Measurements from ENCODE around the gene EIF4G1.

The EIF4G1 gene

DNA sequence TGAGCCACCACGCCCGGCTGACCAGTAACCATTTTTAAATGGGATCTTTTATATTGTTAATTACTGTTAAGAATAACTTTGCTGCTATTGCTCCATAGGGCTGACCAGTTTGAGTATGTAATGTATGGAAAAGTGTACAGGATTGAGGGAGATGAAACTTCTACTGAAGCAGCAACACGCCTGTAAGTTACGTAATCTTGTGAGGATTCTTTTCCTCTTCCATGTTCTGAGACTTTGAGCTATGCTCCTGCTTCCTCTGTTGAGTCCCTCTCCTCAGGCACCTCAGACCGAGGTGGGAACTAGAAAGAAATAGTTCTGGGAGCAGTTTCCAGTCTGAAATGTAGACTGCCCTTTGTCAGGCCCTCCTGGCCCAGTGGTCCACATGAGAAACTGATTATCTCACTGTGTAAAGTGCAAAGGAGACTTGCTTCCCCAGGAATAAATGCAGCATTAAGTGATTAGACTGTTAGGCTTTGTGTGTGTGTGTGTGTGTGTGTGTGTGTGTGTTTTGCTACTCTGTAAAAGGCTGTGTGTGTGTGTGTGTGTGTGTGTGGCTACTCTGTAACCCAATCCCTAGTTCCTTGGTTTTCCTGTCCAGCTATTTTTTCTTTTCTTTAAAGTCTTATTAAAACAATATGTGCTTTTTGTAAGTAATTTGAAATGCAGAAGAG, 52.3 kb downstream of the EIF4G1 start:
- no peak for DNase-seq (ENCODE audit: low read depth in 3 of 3)

DNA sequence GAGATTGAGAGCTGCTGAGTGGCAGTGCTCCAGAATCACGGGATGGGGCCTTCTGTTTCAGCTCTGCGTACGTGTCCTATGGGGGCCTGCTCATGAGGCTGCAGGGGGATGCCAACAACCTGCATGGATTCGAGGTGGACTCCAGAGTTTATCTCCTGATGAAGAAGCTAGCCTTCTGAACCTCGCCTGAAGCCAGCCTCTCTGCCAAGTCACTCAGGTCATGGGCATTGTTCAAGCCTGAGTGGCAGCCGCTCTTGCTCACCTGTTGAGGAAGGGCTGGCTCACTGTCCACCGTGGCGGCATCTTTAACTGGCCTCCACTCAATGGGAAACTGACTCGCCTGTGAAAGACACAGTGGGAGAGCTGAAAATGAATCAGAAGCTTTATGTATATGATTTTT, 53.7 kb downstream of the EIF4G1 start:
- no peak for DNase-seq (ENCODE audit: low read depth in 3 of 3)

DNA sequence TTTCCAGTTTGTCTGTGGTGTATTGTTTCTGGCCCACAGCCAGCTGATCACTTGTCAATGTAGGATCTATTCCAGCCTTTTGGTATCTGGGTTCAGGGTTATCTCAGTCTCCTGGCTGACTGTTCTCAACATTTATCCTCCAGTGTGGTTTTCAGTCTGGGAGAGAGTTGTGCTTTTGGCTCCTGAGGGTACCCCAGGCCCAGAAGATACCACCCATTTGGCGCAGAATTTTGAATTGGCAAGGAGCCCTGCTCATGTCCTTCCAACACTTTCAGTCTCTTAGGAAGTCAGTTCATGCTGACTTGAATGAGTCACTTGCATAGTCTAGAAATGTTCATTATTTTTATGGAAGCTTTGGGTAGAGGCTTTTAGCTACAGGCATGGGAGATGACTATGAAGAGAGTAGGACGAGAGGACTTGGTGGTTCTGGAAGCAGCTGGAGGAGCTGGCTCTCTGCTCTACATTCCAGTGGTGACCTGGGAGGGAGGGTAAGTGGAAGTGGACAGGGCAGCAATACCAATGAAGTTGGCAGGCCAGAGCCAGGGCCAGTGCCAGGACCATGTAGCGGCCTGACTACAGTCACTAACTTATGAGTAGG, 54.3 kb downstream of the EIF4G1 start:
- DNase-seq (ENCODE audit: low read depth in 3 of 3) = no peak

DNA sequence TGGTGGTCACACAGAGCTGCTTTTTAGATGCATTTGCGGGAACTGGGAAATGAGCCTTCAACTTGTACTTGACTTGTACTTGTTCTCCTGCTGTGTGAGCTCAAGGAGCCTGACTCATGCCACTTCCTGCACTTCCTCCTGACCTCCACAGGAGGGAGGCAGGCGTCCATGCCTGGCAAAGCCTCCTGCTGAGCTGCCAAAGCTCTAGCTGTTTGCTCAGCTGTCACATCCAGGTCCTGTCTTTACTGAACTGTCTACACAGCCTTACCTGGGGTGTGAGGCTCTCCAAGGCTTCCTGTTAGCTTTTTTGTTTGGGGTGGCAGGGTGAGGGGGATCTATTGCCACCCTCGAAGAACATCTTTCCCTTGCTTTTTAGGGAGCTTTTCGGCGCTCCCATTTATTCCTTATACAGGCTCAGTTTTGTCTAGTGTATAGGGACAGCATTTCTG, 57.2 kb downstream of the EIF4G1 start:
- peak in 2 of 3 experiments; percentile 39 to 42 for DNase-seq (ENCODE audit: low read depth in 3 of 3)

DNA sequence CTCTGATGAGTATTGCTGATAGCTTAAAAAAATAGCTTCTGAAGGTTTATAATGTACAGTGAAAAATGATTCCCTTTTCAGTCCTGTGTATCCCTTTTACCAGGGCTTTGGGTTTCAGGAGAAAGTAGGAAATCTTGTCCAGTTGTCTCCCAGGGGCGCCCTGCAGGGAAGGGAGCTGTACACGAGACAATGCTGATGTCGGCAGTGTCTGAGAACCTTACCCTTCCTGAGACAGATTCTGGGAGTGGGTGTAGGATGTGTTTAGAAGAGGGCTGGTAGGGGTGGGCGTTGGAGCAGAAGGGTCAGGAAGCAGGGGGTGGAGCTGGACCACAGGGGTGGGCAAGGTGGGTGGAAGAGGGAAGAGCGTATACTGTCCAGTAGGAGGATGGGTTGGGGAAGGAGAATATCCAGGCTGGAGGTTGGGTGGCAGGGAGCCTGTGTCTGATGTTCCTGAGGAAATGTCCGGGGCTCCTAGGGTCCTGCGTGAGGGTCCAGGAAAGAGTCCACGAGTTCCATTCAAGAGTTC, 58.0 kb downstream of the EIF4G1 start:
- DNase-seq (ENCODE audit: low read depth in 3 of 3) = no peak

DNA sequence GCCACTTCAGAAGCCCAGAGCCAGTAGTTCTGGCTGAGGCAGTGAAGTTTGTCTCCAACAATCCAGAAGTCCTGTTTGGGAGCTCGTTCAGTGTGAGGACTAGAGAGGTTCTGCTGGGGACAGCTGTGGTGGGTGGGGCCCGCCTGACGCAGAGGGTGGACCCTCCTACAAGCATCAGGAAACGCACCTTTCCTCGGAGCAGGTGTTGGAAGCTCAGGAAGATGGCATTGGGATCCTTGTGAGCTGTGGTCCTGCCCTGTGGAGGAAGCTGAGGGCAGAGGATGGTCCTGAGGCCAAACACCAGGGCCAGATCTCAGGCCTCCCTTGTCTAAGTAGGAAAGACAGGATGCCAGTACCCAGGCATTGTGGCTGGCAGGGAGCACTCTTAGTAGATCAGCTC, 58.5 kb downstream of the EIF4G1 start:
- DNase-seq (ENCODE audit: low read depth in 3 of 3) = no peak

DNA sequence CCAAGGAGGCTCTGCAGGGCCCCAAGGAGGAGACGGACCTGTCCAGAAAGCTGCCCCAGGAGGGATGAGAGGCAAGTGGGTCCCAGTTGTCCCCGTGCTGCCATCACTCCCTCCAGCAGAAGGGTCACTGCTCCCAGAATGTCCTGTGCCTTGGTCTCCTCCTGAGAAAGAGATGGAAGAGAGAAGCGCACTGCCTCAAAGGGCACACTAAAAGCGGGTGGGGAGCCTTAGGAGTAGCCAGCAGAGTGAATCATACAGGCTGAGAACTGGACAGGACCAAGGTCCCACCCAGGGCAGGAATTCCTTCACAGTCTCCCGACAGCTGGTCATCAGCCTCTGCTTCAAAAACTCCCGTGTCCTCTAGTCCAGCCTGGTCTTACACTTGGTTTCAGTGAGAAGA, 59.0 kb downstream of the EIF4G1 start:
- no peak for DNase-seq (ENCODE audit: low read depth in 3 of 3)

DNA sequence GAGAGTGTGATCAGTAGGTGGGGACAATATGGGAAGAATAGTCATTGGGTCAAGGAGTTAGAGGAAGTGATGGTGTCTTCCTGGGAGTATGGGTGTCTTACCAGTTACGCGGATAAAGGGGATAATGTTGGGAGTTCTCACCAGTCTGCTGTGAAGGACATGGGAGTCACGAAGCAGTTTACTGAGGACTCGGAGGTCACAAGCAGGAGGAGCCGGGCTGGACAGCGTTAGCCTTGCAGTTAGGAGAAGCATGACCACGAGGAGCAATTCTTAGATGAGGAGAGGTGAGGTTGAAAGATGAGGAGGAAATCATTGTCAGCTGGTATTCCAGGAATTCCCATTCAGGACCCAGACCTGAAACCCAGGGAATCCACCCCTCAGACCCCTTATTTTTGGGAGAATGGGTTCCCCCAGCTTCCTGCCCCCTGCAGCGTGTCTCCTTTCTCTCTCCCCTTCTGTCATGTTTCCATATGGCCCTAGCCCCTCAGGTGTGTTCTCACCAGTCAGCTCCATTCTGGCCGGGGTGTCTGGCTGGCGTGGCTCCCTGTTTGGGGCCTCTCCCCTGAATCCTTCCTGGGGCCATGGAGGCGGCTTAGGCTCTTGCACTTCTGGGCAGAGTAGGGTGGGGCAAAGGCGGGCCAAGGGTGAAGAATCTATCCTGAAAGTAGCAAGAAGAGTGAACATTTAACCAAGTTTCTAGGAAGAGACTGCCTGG, 61.5 kb downstream of the EIF4G1 start:
- no peak for DNase-seq (ENCODE audit: low read depth in 3 of 3)

DNA sequence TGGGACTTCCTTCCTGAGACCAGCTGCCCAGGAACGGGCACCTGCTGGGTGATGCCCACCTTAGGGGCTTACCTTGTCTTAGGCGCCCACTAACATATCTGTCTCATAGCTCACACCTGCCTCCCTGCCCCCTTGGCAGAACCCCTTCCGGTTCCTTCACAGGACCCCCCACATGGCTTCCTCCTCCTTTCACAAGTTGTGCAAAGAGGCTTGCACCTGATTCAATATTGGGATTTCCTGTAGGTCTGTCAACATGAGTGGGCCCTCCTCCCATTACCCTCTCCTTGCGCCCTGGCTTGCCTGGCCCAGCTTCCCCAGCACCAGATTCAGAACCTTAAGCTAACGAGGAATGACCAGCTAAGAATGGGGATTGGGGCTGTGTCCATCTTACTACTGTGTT, 63.0 kb downstream of the EIF4G1 start:
- DNase-seq (ENCODE audit: low read depth in 3 of 3) = no peak

DNA sequence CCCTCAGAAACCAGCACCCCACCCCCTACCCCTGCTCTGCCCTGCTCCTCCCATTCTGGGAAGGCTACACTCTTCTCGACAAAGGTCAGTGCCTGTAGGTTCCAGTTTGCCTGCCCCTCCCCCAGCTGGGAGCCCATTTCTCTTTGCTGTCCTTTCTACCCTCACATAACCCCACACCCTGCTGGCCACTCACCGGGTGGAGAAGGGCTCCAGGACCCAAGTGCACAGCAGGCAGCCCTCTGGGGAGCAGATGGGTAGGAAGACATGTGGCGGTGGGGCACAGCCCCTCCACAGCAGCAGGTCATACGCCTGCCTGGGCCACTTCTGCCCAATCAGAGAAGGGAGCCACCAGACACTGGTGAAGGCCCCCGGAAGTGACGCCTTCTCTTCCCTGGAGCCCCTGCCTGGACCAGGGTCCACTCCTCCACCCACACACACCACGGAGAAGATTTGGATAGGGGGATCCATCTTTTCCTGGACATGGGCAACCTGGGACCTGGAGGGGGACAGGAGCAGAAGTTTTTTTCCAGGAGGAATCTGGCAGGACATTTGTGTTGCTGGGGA, 63.6 kb downstream of the EIF4G1 start, which contains the start of gene THPO:
TSS of gene THPO (minus strand) at position 326 of the 564 bp plus-strand sequence. CDS start 1,948 bp downstream, outside the sequence.
- no peak for DNase-seq (ENCODE audit: low read depth in 3 of 3)

DNA sequence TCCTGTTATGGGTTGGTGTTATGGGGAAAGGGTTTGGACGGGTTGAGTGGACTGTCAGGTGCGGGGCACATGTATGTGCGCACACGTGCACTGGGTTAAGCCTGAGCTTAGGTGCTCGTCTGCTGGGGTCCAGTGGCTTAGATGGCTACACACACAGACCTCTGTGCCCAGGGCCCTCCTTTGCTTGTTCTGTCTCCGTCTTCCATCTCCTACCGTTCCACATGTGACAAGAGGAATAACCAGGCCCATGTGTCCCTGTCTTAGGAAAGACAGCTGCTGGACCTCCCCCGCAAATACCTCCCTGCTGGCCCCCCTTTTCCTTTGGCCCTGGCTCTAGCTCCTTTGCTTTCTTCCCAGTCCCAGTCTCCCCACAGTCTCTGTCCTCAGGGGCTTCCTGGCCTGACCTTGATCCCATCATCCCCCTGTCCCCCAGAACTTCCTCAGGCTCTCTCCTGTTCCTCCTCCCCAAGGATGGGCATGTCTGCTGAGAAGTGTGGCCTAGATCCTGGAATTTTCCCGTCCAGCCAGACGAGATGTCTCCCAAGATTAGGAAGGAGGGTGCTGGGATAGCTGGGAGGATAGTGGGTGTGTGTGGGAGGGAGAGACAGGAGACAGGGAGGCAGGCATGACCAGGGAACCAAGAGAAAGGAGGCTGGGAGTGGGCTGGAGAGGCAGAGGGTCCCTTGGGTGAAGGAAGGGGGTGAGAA, 64.4 kb downstream of the EIF4G1 start:
- DNase-seq (ENCODE audit: low read depth in 3 of 3) = no peak

DNA sequence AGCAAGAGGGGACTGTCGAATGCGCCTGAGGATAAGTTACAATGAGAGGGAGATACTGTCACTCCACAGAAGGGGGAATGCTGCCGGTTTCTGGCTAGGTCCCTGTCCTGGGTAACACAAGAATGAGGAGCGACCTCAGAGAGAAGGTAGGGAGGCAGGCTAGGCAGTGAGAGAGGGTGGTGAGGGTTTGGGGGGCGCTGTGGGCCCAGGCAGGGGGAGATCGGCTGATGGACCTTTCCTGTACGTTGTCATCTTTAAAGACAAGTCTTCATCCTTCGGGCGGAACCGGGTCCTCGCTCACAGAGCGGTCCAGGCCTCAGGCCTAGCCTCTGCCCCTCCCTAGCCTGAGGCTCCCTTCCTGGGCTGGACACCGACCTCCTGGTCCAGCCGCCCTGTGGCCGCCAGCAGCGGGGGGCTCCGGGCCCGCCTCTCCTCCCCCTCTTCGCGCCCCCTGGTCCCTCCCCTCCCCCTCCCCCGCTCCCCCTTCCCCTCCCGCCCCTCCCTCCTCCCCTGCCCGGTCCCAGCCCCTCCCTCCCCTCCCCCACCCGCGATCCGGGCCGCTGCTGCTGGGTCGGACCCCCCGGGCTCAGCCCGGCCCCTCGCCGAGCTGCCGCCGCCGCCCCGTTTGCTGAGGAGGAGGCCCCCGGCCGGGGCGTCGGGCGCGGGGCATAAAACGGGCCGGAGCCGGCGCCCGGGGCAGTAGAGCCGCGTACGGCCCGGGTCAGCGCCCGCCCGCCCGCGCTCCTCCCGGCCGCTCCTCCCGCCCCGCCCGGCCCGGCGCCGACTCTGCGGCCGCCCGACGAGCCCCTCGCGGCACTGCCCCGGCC, 65.2 kb downstream of the EIF4G1 start, which contains the start of gene CHRD:
TSS of gene CHRD (plus strand) at position 697 of the 827 bp plus-strand sequence. CDS start 265 bp downstream, outside the sequence.
- DNase-seq (ENCODE audit: low read depth in 3 of 3) = no peak

DNA sequence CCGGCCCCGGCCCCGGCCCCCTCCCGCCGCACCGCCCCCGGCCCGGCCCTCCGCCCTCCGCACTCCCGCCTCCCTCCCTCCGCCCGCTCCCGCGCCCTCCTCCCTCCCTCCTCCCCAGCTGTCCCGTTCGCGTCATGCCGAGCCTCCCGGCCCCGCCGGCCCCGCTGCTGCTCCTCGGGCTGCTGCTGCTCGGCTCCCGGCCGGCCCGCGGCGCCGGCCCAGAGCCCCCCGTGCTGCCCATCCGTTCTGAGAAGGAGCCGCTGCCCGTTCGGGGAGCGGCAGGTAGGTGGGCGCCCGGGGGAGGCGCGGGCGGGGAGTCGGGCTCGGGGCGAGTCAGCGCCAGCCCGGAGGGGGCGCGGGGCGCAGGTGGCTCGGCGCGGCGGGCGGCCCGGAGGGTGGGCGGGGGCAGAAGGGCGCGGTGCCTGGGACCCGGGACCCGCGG, 65.8 kb downstream of the EIF4G1 start:
- no peak for DNase-seq (ENCODE audit: low read depth in 3 of 3)

DNA sequence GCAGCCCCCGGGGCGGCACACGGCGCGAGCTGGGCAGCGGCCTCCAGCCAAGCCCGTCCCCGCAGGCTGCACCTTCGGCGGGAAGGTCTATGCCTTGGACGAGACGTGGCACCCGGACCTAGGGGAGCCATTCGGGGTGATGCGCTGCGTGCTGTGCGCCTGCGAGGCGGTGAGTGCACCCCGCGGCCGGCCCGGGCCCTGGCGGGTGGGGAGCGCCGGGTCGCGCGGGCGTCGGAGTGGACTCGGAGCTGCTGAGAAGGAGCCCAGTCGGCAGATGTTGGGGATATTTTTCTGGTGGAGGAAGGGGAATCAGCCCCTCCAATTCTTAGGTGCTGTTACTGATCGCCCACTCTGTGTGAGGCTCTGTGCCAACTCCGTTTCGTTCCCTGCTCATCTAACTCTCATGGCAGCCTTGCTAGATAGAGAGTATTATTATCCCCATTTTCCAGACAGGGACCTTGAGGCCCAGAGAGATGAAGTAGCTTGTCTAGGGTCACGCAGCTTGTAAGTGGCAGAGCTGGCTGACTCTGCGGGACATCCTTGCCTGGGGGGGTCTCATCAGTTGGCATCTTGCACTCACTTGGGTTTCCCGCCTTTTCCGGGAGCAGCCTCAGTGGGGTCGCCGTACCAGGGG, 66.3 kb downstream of the EIF4G1 start:
- no peak for DNase-seq (ENCODE audit: low read depth in 3 of 3)

DNA sequence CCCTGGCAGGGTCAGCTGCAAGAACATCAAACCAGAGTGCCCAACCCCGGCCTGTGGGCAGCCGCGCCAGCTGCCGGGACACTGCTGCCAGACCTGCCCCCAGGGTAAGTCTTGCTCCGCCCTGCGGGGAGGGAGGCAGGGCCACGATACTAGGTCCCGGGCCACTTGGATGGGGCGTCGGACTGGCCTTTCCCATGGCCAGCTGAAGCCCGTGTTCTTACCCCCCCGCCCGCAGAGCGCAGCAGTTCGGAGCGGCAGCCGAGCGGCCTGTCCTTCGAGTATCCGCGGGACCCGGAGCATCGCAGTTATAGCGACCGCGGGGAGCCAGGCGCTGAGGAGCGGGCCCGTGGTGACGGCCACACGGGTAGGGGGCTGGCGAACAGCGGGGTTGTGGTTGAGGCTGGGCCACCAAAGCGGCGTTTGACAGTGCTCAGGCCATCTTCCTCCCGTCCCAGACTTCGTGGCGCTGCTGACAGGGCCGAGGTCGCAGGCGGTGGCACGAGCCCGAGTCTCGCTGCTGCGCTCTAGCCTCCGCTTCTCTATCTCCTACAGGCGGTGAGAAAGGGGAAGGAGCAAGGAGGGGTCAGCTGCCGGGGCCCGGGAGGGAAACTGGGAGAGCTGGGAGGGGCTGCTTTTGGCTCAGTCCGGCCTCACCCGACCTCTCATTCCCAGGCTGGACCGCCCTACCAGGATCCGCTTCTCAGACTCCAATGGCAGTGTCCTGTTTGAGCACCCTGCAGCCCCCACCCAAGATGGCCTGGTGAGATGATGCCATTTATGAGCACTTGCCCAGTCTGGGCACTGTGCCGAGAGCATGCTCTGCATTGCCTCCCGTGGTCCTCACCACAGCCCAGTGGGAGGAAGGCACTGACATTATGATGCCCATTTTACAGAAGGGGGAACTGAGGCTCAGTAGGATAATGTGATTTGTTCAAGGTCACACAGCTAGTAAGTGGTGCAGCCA, 67.1 kb downstream of the EIF4G1 start:
- no peak for DNase-seq (ENCODE audit: low read depth in 3 of 3)

DNA sequence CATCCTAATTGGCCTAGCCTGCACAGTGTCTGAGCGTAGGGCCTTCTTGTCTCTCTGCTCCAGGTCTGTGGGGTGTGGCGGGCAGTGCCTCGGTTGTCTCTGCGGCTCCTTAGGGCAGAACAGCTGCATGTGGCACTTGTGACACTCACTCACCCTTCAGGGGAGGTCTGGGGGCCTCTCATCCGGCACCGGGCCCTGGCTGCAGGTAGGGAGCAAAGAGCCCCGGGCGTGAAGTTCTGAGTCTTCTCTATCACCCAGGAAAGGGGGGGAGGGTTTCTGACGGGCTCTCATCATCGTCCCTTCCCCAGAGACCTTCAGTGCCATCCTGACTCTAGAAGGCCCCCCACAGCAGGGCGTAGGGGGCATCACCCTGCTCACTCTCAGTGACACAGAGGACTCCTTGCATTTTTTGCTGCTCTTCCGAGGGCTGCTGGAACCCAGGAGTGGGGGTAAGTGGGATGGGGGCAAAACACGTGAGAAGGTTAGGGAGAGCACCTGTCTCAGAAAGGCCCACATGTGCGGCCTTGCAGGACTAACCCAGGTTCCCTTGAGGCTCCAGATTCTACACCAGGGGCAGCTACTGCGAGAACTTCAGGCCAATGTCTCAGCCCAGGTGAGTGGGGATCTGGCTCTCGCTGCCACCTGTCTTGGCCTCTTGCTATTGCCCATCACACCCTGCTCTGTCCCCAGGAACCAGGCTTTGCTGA, 68.1 kb downstream of the EIF4G1 start:
- DNase-seq (ENCODE audit: low read depth in 3 of 3) = no peak

DNA sequence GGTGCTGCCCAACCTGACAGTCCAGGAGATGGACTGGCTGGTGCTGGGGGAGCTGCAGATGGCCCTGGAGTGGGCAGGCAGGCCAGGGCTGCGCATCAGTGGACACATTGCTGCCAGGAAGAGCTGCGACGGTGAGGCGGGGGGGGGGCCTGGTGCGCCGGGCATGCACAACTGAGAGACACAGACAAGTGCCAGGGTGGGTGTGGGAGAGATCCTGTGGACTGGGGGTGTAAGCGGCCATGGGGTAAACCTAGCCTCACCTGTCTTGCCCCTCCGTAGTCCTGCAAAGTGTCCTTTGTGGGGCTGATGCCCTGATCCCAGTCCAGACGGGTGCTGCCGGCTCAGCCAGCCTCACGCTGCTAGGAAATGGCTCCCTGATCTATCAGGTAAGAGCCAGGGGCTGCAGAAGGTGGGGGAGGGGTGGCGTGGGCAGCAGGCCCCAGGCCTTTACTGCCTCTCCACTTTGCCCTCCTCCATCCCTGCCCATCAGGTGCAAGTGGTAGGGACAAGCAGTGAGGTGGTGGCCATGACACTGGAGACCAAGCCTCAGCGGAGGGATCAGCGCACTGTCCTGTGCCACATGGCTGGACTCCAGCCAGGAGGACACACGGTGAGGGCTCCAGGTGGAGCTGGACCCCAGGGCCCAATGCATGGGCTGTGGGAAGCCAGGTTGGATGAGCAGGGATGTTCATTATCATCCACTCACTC, 68.8 kb downstream of the EIF4G1 start:
- DNase-seq (ENCODE audit: low read depth in 3 of 3) = no peak

DNA sequence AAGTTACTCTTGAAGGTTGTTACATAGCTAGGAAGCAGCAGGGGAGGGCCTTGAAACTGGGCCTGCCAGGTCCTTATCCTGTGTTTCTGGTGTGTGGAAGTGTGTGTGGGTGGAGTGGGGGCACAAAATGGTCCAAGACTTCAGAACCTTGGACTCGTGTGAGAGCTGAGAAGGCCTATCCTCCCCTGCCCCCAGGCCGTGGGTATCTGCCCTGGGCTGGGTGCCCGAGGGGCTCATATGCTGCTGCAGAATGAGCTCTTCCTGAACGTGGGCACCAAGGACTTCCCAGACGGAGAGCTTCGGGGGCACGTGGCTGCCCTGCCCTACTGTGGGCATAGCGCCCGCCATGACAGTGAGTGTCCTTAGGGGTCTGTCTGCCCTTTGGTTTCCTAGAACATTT, 69.9 kb downstream of the EIF4G1 start:
- DNase-seq (ENCODE audit: low read depth in 3 of 3) = no peak

All from stimulated activated CD4-positive, alpha-beta T cell treated with anti-CD3 and anti-CD28 coated beads, TNF-alpha, amount 100 ng/mL, for 4 hours (primary cell).